ENCODE results near the gene CNOT3.

Gene CNOT3

DNA sequence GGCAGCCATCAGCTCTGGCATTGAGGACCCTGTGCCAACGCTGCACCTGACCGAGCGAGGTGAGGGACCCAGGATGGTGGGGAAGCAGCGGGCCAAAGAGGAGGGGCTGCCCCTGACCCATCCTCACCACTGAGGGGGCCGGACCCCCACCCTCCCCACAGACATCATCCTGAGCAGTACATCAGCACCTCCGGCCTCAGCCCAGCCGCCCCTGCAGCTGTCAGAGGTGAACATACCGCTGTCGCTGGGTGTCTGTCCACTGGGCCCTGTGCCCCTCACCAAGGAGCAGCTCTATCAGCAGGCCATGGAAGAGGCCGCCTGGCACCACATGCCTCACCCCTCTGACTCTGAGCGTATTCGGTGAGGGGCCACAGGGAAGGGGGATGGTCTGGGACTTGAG, 14.7 kb downstream of the CNOT3 start:
- DNase-seq (ENCODE audit: low read depth) = no peak
- TF ChIP-seq, protein P1, sequence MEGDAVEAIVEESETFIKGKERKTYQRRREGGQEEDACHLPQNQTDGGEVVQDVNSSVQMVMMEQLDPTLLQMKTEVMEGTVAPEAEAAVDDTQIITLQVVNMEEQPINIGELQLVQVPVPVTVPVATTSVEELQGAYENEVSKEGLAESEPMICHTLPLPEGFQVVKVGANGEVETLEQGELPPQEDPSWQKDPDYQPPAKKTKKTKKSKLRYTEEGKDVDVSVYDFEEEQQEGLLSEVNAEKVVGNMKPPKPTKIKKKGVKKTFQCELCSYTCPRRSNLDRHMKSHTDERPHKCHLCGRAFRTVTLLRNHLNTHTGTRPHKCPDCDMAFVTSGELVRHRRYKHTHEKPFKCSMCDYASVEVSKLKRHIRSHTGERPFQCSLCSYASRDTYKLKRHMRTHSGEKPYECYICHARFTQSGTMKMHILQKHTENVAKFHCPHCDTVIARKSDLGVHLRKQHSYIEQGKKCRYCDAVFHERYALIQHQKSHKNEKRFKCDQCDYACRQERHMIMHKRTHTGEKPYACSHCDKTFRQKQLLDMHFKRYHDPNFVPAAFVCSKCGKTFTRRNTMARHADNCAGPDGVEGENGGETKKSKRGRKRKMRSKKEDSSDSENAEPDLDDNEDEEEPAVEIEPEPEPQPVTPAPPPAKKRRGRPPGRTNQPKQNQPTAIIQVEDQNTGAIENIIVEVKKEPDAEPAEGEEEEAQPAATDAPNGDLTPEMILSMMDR (conservative IDR thresholded peaks at IDR 0.05; ENCODE audit: low read length) = no peak
- no peak overlapping the region for H3K4me3 ChIP-seq (ENCODE audit: low read length)

DNA sequence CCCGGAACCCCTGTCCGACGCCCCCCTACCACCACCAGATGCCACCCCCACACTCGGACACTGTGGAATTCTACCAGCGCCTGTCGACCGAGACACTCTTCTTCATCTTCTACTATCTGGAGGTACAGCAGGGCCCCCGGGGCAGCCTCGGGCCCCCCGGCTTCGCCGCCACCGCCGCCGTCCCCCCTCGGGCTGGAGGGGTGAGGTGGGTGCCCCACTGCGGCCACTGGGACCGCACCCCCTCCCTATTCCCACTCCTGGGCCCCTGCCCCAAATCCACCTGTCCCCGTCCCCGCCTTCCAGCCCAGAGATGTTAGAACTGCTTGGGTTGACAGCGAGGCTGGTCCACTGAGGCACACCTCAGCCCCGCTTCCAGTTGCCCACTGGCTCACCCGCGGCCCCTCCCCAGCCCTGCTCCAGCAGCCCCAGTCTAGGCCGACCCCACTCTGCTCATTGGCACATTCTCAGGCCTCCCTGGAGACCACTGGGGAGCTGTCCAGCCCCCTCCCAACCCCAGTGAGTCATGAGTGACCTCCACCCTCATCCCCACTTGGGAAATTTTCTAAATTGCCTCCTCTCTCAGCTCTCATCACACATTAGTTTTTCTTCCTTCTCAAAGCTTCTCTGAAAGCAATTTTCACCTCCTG, 15.4 kb downstream of the CNOT3 start:
- TF ChIP-seq, protein P1 (conservative IDR thresholded peaks at IDR 0.05; ENCODE audit: low read length) = no peak
- H3K4me3 ChIP-seq (ENCODE audit: low read length) = no peak overlapping the region
- no peak for DNase-seq (ENCODE audit: low read depth)

DNA sequence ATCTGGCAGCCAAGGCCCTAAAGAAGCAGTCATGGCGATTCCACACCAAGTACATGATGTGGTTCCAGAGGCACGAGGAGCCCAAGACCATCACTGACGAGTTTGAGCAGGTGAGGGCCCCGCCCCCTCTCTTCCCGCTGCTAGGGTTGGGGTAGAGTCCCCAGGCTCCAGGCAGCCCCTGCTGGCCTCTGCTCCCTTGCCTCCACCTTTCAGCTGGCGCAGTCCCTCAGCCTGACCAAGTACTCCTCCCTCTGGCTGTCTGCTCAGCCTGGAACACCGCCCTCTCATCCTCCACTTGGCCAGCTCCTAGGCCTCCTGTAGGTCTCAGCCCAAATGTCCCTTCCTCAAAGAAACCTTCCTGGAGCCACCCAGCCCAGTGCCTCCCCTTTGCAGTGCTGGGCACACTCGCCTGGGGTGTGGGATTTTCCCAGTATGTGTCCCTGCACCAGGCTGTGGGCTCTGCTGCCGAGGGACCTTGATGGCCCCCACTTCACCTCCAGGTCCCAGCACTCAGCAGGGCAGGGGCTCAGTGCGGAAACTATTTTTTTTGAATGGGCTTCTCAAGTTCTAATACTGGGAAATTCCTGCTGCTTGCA, 16.3 kb downstream of the CNOT3 start:
- H3K4me3 ChIP-seq (ENCODE audit: low read length) = no peak overlapping the region
- no peak for DNase-seq (ENCODE audit: low read depth)
- TF ChIP-seq, protein P1 (conservative IDR thresholded peaks at IDR 0.05; ENCODE audit: low read length) = no peak

DNA sequence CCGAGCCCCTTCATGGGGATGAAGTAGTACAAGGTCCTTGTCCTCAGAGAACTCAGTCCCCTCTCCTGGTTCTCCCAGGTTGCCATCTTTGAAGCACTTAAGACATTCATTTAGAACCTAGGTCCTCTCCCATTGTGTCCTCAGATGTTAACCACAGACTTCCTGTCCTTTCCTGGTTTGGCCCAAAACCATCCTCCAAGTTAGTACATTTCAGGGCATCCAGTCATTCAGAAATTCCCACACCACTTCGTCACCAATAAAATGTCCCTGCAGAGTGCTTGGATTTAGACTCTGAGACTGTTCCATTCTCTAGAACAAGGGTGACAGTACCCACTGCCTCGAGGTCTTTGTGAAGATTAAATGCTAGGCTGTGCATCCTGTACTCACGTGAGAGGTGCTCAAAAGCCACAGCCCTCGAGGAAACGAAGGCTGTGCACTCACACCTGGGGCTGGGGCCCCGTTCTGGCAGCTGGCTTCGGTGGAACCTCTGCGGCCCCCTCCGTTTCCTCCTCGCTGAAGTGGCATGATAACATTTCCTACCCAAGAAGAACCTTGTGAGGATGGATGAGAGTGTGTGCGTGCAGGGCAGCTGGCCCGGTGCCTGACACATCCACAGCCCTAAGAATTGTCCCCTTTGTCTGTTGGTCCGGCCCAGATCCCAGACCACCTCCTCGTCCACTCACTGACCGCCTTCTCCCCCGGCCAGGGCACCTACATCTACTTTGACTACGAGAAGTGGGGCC, 17.2 kb downstream of the CNOT3 start:
- TF ChIP-seq, protein P1 (conservative IDR thresholded peaks at IDR 0.05; ENCODE audit: low read length) = no peak

DNA sequence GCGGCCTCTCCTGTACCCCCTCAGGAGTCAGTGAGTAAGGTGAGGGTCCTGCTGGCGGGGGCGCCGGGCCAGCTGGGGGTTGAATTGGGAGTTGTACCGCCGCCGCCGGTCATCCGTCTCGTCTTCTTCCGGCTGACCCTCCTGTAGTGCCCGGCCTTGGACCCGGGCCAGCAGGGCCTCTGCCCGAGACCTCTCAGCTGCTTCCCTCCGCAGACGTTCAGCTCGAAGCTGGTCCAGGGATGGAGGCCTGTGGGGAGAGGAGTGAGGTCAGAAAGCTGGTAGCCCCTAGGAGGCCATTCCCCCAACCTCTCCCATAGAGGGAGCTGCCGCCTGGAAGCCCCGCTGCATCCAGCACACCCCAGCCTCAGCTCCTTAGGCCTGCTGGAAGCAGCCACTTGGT, 18.1 kb downstream of the CNOT3 start:
- H3K4me3 ChIP-seq (ENCODE audit: low read length) = no peak overlapping the region
- no peak for DNase-seq (ENCODE audit: low read depth)
- TF ChIP-seq, protein P1 (conservative IDR thresholded peaks at IDR 0.05; ENCODE audit: low read length) = no peak

More for the DNA sequence above, 17.2 kb downstream of the CNOT3 start:
- H3K4me3 ChIP-seq (ENCODE audit: low read length) = no peak overlapping the region
- DNase-seq (ENCODE audit: low read depth) = peak; percentile 66

DNA sequence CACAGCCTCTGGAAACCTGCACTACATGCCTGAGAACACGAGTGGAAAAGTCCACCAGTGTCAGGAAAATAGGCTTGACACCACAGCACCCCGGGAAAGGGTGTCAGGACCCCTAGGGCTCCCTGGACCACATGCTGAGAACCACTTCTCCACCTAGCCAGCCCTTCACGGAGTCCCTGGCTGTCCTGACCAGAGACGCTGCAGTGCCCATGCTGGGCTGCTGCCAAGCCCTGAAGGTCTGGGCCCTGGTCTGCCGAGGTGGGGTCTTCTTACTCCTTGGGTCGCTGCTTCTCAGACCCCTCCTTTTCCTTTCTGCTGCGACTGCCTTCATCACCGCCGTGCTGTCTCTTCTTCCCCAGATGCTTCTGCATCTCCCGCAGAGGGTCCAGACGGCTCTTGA, 18.9 kb downstream of the CNOT3 start:
- DNase-seq (ENCODE audit: low read depth) = no peak
- H3K4me3 ChIP-seq (ENCODE audit: low read length) = no peak overlapping the region
- TF ChIP-seq, protein P1 (conservative IDR thresholded peaks at IDR 0.05; ENCODE audit: low read length) = no peak

All from AG10803 (cell line).